NB4 (cell line): ENCODE results near the gene MAPK1.

Source experiments
- POLR2A ChIP-seq: IDR thresholded peaks from 2 replicates; pipeline ENCODE4 v1.6.1; 2011; ENCODE audit warnings: mild to moderate bottlenecking; ENCODE audit not compliant: insufficient read length; ENCODE audit errors: extremely low read depth
- TF ChIP-seq, protein P1 (sequence below): IDR thresholded peaks from one replicate; pipeline ENCODE4 v1.5.1; 2012; ENCODE audit warnings: low read depth, low read length

DNA sequence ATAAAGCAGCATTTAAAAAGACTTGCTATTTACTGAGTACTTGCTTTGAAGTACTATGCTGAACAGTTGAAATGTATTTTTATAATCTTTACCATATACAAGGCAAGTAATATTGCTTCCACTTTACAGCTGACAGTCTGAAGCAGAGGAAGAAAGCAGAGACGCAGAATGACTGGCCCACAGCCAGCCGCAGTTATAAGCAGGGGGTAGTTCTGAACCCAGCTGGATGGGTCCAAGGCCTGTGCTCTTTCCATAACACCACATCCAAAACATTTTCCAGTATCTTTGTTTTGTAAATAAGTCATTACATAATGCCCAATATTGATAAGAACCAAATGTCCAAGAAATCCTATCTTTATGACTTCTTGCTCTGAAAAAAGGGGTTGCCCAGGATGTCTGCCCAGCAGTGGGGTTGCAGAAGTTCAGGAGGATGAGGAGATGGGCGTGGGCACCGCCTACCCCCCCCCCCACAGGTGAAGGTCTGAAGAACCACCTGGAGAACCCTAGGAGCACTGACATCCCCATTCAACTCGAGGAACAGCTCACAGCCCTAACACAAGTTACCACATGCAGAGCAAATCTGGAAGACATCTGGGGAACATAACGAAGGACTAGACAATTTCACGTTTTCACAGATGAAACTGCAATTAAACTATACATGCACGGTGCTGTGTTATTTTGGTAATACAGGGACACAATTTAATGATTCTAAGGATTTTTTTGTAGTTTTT, 107.6 kb downstream of the MAPK1 start:
- TF ChIP-seq, protein P1, sequence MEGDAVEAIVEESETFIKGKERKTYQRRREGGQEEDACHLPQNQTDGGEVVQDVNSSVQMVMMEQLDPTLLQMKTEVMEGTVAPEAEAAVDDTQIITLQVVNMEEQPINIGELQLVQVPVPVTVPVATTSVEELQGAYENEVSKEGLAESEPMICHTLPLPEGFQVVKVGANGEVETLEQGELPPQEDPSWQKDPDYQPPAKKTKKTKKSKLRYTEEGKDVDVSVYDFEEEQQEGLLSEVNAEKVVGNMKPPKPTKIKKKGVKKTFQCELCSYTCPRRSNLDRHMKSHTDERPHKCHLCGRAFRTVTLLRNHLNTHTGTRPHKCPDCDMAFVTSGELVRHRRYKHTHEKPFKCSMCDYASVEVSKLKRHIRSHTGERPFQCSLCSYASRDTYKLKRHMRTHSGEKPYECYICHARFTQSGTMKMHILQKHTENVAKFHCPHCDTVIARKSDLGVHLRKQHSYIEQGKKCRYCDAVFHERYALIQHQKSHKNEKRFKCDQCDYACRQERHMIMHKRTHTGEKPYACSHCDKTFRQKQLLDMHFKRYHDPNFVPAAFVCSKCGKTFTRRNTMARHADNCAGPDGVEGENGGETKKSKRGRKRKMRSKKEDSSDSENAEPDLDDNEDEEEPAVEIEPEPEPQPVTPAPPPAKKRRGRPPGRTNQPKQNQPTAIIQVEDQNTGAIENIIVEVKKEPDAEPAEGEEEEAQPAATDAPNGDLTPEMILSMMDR: no peak
- TF ChIP-seq POLR2A: no peak
